HG03175 (cell line): ENCODE measurements around the gene CD99.

Source experiments
- ATAC-seq: cut with Tn5 transposase; IDR thresholded peaks from one replicate; pipeline ENCODE4 v1.9.1; 2021; ENCODE audit warnings: mild to moderate bottlenecking, moderate library complexity; ENCODE audit not compliant: unreplicated experiment

Gene CD99

DNA sequence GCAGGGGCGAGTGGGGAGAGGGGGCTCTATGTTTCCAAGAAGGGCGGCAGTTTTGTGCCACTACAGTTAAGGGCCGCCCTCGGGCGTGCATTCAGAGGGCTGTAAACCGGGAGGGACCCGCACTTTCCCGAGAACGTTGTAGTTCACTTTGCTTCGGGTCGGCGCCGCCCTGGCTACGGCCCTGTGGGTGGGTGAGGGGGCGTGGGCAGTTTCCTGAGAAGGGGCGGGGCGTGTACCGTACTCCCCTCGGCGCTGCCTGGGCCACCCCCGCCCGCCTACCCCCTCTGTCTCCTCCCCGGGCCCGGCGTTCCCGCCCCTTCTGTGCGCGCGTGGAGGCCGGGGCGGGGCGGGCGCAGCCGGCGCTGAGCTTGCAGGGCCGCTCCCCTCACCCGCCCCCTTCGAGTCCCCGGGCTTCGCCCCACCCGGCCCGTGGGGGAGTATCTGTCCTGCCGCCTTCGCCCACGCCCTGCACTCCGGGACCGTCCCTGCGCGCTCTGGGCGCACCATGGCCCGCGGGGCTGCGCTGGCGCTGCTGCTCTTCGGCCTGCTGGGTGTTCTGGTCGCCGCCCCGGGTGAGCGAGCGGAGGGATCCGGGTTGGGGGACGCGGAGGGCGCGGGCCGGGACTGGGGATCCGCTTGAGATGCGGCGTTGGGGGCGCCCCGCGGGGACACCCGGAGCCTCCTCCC lies at the start of gene CD99:
Gene CD99 (plus strand): TSS at position 440 of the 687 bp plus-strand sequence. CDS start 66 bp downstream, at position 506.
- peak; percentile 89 for ATAC-seq

DNA sequence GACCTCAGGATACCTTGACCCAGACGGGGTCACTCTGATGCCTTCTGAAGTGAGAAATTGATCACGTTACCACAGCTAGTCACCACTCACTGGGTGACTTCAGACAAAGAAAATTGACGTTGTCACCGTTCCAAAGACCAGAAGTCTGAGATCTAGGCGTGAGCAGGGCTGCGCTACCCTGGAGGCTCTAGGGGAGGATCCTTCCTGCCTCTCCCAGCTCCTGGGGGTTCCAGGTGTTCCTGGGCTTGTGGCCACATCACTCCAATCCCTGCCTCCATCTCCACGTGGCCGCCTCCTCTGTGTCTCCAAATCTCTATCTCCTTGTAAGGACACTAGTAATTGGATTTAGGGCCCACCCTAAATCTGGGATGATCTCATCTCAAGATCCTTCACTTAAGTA lies 48.9 kb upstream of the CD99 start:
- no peak for ATAC-seq

DNA sequence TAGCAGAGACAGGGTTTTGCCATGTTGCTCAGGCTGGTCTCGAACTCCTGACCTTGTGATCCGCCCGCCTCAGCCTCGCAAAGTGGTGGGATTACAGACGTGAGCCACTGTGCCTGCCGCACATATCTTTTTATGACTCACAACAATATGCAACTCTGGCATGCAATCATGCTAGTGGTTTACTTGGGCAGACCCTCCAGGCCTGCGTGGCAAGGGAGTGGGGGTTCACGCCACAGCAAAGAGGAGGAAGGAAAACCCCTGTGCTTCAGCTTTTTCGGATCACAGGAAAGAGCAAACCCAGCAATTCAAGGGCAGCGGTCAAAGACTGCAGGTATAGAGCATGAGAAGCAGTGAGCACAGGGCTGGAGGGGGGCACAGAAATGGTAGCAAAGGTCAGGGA lies 48.3 kb upstream of the CD99 start:
- no peak for ATAC-seq

DNA sequence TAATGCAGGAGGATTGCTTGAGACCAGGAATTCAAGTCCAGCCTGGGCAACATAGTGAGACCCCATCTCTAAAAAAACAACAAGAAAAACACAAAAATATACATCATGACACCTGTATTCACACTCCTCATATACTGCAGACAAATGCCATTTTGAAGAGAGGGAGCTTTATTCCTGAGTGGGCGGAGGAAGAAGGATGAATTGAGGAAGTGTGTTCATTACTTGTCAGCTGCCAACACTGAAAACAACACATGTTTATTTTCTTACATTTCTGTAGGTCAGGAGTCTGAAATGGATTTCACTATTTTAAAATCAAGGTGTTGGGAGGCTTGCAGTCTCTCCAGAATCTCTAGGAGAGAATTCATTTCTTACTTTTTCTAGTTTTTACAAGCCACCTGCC lies 47.2 kb upstream of the CD99 start:
- ATAC-seq = no peak

DNA sequence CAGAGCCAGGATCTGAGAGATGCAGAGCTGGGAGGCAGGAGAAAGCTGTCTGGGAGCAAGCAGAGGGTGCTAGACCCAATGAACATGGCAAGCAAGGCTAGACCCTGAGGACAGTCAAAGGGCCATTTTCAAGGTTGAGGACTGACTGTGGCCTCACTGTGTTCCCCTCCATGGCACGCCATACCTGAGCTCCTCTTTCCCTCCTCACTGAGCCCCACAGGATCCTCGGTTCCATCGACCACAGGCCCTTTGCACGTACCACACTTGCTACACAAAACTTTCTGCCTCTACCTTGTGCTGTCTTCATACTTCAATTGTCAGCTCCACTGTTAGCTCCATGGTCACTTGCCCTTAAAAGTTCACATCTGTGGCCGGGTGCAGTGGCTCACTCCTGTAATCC lies 45.5 kb upstream of the CD99 start:
- ATAC-seq = no peak

- ATAC-seq = no peak
These were observed 43.5 kb upstream of the CD99 start for GRCh38 chrX:2647627-2648026.

- ATAC-seq = no peak
These were observed 41.1 kb upstream of the CD99 start for GRCh38 chrX:2650037-2650436.

GRCh38 chrX:2650865-2651264 lies 40.2 kb upstream of the CD99 start:
- ATAC-seq = no peak

DNA sequence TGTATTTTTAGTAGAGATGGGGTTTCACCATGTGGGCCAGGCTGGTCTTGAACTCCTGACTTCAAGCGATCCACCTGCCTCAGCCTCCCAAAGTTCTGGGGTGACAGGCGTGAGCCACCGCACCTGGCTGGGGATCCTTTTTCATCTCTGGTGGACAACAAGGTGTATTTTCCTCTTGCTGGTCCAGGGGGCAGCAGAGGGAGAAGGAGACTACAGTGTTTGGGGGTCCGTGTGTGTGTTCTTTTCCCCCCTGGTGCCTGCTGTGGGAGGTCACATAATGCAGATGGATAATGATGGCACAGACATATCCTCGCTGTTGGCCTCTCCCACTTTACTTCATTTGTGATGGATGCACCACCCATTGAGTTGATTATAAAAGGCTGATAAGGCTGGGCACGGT lies 39.0 kb upstream of the CD99 start:
- no peak for ATAC-seq

DNA sequence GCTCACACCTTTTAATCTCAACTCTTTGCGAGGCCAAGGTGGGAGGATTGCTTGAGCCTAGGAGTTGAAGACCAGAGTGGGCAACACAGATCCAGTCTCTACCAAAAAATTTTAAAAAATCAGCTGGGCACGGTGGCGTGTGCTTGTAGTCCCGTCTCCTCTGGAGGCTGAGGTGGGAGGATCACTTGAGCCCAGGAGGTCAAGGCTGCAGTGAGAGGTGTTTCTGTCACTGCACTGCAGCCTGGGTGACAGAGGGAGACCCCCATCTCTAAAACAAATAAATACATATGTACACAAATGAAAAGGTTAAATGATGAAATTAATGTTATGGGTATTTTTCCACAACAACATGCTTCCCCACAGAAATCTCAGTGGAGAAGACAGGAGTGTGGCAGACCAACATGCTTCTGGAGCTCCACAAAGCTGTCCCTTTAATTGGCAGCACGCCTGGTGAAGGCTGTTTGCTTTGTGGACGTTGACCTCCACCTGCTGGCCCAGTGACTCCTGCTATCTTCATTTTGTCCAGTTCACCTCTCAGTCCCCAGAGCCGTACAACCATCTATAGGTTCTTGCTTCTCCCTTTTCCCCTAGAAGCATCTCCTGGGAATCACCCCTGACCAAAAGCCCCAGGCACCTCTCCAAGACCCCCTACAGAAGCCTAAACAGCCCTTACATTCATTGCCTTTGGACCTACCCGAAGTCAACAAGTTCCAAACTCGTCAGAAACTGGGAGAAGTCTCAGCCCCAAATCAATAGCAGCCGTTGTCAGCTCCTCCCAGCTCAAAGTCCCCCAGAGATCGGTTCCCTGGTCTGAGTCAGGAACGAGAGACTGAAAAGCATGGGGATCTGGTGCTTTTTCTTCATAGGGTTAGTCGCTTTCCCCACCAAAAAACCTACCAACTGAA lies 36.4 kb upstream of the CD99 start:
- ATAC-seq = no peak

DNA sequence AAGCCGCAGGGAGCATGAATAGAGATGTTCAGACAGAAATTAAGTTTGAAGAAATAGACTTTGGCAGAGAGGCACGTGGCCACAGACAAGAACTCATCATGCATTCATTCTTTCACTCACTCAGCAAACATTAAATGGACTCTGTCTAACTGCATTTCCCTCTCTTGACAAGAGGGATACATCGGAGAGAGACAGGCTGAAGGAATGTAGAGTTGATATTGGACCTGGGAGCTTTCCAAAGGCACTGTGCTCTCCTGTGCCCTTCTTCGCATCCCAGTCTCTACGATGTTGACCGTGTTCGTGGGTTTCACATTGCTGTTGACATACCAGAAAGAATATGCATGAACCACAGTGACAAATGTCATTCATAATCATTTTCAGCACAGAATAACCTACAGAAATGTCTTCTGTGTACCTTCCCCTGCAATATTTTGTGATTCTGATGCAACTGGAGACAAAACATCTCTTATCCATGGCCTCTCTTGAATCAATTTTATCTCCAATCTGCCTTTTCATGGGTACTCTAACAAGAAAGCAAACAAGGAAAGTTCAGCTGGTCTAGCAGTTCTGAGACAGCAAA lies 34.7 kb upstream of the CD99 start:
- ATAC-seq = no peak

- ATAC-seq = no peak
These were observed 33.5 kb upstream of the CD99 start for GRCh38 chrX:2657532-2658113.

GRCh38 chrX:2658585-2659292 lies 32.4 kb upstream of the CD99 start:
- ATAC-seq = no peak

- no peak for ATAC-seq
These were observed 28.5 kb upstream of the CD99 start for GRCh38 chrX:2662586-2662985.

- no peak for ATAC-seq
These were observed 26.6 kb upstream of the CD99 start for GRCh38 chrX:2664502-2664901.

- ATAC-seq = no peak
These were observed 25.4 kb upstream of the CD99 start for GRCh38 chrX:2665387-2666304.

DNA sequence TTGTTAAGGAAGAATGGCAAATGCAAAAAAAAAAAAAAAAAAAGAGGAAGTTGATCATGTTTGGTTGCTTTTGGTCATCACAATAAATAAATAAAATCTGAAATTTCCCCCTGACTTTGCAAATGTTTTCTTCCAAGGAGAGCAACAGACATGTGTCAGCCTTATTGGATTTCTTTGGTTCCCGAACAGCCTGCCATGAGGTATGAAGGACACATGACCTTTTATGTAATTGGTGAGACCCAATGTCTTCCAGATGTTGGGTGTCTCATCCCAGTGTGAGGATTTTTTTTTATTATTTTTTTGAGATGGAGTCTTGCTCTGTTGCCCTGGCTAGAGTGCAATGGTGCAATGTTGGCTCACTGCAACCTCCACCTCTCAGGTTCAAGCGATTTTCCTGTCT lies 24.6 kb upstream of the CD99 start:
- ATAC-seq = no peak

GRCh38 chrX:2670978-2671377 lies 20.1 kb upstream of the CD99 start:
- ATAC-seq = no peak

DNA sequence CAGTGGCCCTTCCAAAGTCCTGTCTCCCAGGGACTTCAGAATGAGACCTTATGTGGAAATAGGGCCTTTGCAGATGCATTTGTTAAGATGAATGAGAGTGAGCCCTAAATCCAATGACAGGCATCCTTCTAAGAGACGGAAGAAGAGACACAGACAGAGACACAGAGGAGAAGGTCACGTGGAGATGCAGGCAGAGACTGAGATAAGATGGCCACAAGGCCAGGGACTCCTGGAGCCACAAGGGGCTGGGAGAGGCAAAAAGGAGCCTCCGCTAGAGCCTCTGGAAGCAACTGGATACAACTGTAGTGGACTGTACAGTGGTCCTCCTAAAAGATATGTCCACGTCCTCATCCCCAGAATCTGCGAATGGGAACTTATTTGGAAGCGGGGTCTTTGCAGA lies 19.0 kb upstream of the CD99 start:
- ATAC-seq = no peak

- no peak for ATAC-seq
These were observed 17.5 kb upstream of the CD99 start for GRCh38 chrX:2673611-2674010.
